Thyroid gland (tissue), 4 donors: ENCODE data around the gene TIAM1.

Source experiments
- CTCF ChIP-seq, 6 experiments: fragments of 200-600 bp in 3 of 6; fragments of 450-650 bp in 3 of 6; sonication (generic) in 3 of 6; IDR thresholded peaks; one replicate each; pipeline ENCODE4 v1.5.1; 2016 to 2019; ENCODE audit warnings: antibody characterized with exemption in 6 of 6, mild to moderate bottlenecking in 2 of 6, inconsistent platforms in 1 of 6, moderate library complexity in 1 of 6
- POLR2A ChIP-seq, 2 donors: fragments of 450-650 bp; IDR thresholded peaks; one replicate each; pipeline ENCODE4 v1.6.1; 2017; ENCODE audit warnings: antibody characterized with exemption in 2 of 2, mild to moderate bottlenecking in 2 of 2, moderate library complexity in 1 of 2

- TF ChIP-seq CTCF (IDR thresholded peaks at IDR 0.05) (no peak), POLR2A (IDR thresholded peaks at IDR 0.05) (no peak)
These were observed 41.9 kb upstream of the TIAM1 start for GRCh38 chr21:31386006-31386405.
